ENCODE measurements around the gene PRR5L. TPM values are rescaled to one million over a fixed set of nuclear protein-coding genes. Genes with fewer than 3 reads are reported as not detected.

Gene PRR5L
- total RNA-seq, 1 donor from 2014 or later = 6.7 TPM

- Mint-ChIP-seq H3K9me3 (peaks cover 3% of the 10 kb centered on the region), H3K27ac (no peak overlapping the region), H3K4me3 (no peak overlapping the region), H3K36me3 (peaks cover 10% of the 10 kb centered on the region), H3K4me1 (peaks cover 13% of the 10 kb centered on the region), H3K27me3 (ENCODE audit: low read depth) (no peaks in the 10 kb centered on the region)
- TF ChIP-seq, protein P1, sequence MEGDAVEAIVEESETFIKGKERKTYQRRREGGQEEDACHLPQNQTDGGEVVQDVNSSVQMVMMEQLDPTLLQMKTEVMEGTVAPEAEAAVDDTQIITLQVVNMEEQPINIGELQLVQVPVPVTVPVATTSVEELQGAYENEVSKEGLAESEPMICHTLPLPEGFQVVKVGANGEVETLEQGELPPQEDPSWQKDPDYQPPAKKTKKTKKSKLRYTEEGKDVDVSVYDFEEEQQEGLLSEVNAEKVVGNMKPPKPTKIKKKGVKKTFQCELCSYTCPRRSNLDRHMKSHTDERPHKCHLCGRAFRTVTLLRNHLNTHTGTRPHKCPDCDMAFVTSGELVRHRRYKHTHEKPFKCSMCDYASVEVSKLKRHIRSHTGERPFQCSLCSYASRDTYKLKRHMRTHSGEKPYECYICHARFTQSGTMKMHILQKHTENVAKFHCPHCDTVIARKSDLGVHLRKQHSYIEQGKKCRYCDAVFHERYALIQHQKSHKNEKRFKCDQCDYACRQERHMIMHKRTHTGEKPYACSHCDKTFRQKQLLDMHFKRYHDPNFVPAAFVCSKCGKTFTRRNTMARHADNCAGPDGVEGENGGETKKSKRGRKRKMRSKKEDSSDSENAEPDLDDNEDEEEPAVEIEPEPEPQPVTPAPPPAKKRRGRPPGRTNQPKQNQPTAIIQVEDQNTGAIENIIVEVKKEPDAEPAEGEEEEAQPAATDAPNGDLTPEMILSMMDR (IDR thresholded peaks at IDR 0.05; ENCODE audit: unreplicated experiment) = no peak
- no peak for DNase-seq (ENCODE audit: low spot score in 2 of 2, unreplicated experiment in 2 of 2)
Observed at GRCh38 chr11:36436064-36436463, 140.0 kb downstream of the PRR5L start.

DNA sequence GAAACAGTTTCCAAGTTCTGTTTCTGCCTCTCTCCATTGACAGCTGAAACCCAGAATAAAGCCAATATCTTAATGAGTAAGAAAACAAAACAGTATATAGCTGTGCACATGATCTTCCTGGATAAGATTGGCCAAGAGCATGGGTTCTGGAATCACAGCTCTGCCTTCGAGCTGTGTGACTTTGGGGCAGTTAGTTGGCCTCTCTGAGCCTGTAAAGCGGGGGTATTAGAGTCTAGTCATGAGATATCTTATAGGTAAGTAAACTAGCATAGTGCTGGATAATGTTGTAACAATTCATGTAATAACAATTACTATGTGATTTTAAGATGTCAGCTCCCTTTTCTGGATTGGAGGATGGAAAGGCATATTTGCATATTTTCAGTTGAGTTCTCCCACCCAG is 140.5 kb downstream of the PRR5L start:
- Mint-ChIP-seq H3K4me3 (no peak overlapping the region), H3K4me1 (peaks cover 12% of the 10 kb centered on the region), H3K27me3 (ENCODE audit: low read depth) (no peaks in the 10 kb centered on the region), H3K27ac (no peak overlapping the region), H3K36me3 (peaks cover 10% of the 10 kb centered on the region), H3K9me3 (peaks cover 3% of the 10 kb centered on the region)
- DNase-seq (ENCODE audit: low spot score in 2 of 2, unreplicated experiment in 2 of 2) = no peak
- TF ChIP-seq, protein P1 (IDR thresholded peaks at IDR 0.05; ENCODE audit: unreplicated experiment) = no peak

DNA sequence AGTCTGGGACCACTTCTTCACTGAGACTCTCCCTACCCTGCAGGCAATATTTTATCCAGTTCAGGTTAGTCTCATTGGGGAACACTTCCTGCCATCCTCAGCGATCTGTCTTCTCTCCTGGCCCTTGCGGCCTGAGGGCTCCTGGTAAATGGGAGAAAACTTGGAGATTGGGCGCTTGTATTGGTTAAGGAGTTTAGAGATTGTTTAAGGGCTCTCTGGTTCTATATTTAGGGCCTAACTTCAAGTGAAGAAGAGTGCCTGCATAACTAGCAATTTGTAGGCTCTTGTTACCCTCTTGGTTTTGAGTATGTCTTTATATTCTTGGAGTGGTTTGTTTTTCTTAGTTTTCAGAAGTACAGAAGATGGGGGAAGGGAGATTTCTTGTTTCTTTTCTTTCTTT is 141.3 kb downstream of the PRR5L start:
- Mint-ChIP-seq H3K27me3 (ENCODE audit: low read depth) (no peaks in the 10 kb centered on the region), H3K36me3 (peaks cover 12% of the 10 kb centered on the region), H3K9me3 (peaks cover 3% of the 10 kb centered on the region), H3K27ac (no peak overlapping the region), H3K4me3 (no peak overlapping the region), H3K4me1 (peaks cover 6% of the 10 kb centered on the region)
- no peak for DNase-seq (ENCODE audit: low spot score in 2 of 2, unreplicated experiment in 2 of 2)
- TF ChIP-seq, protein P1 (IDR thresholded peaks at IDR 0.05; ENCODE audit: unreplicated experiment) = no peak

- Mint-ChIP-seq H3K27ac (no peak overlapping the region), H3K4me1 (peaks cover 6% of the 10 kb centered on the region), H3K27me3 (ENCODE audit: low read depth) (no peaks in the 10 kb centered on the region), H3K4me3 (no peak overlapping the region), H3K9me3 (peaks cover 3% of the 10 kb centered on the region), H3K36me3 (peaks cover 15% of the 10 kb centered on the region)
- TF ChIP-seq, protein P1 (IDR thresholded peaks at IDR 0.05; ENCODE audit: unreplicated experiment) = no peak
- DNase-seq (ENCODE audit: low spot score in 2 of 2, unreplicated experiment in 2 of 2) = no peak
Observed at GRCh38 chr11:36438126-36438525, 142.0 kb downstream of the PRR5L start.

DNA sequence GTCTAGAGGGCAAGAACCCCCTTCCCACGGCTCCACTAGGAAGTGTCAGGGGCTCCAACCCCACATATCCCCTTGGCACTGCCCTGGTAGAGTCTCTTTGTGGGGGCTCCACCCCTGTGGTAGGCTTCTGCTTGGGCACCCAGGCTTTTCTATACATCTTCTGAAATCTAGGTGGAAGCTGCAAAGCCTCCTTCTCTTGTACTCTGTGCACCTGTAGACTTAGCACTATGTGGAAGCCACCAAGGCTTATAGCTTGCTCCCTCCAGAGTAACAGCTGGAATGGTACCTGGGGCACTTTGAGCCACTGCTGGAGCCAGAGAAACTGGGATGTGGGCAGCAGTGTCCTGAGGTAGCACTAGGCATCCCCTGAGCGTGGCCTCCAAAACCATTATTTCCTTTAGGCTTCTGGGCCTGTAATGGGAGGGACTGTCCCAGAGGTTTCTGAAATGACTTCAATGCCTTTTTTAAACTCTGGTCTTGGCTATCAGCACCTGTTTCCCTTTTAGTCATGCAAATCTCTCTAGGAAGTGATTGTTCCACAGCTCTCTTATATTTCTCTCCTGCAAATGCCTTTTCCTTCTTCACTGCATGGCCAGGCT is 145.6 kb downstream of the PRR5L start:
- H3K36me3 Mint-ChIP-seq = peaks cover 11% of the 10 kb centered on the region
- no peak overlapping the region for H3K27ac Mint-ChIP-seq
- H3K9me3 Mint-ChIP-seq = peaks cover 3% of the 10 kb centered on the region
- H3K27me3 Mint-ChIP-seq (ENCODE audit: low read depth) = no peaks in the 10 kb centered on the region
- TF ChIP-seq, protein P1 (IDR thresholded peaks at IDR 0.05; ENCODE audit: unreplicated experiment) = no peak
- no peak overlapping the region for H3K4me3 Mint-ChIP-seq
- no peak for DNase-seq (ENCODE audit: low spot score in 2 of 2, unreplicated experiment in 2 of 2)
- peaks cover 6% of the 10 kb centered on the region for H3K4me1 Mint-ChIP-seq

- H3K4me1 Mint-ChIP-seq = peaks cover 15% of the 10 kb centered on the region
- H3K27ac Mint-ChIP-seq = no peak overlapping the region
- DNase-seq (ENCODE audit: low spot score in 2 of 2, unreplicated experiment in 2 of 2) = no peak
- peaks cover 11% of the 10 kb centered on the region for H3K36me3 Mint-ChIP-seq
- peaks cover 3% of the 10 kb centered on the region for H3K9me3 Mint-ChIP-seq
- H3K27me3 Mint-ChIP-seq (ENCODE audit: low read depth) = no peaks in the 10 kb centered on the region
- no peak overlapping the region for H3K4me3 Mint-ChIP-seq
- TF ChIP-seq, protein P1 (IDR thresholded peaks at IDR 0.05; ENCODE audit: unreplicated experiment) = no peak
Observed at GRCh38 chr11:36443661-36444060, 147.6 kb downstream of the PRR5L start.

Measured in mesothelial cell of epicardium (in vitro differentiated cells).